ENCODE results near the gene WBP2NL.

GRCh38 chr22:42026705-42027104 is 28.1 kb downstream of the WBP2NL start:
- TF ChIP-seq MAFK (IDR thresholded peaks at IDR 0.05; ENCODE audit: partially characterized antibody) (no peak), EP300 (IDR thresholded peaks at IDR 0.05) (no peak), REST (IDR thresholded peaks at IDR 0.05) (no peak), ZSCAN20 (CRISPR knock-in tag; IDR thresholded peaks at IDR 0.05) (no peak), MAX (IDR thresholded peaks at IDR 0.05) (no peak), HDAC2 (IDR thresholded peaks at IDR 0.05) (no peak)
- TF ChIP-seq, protein P1, sequence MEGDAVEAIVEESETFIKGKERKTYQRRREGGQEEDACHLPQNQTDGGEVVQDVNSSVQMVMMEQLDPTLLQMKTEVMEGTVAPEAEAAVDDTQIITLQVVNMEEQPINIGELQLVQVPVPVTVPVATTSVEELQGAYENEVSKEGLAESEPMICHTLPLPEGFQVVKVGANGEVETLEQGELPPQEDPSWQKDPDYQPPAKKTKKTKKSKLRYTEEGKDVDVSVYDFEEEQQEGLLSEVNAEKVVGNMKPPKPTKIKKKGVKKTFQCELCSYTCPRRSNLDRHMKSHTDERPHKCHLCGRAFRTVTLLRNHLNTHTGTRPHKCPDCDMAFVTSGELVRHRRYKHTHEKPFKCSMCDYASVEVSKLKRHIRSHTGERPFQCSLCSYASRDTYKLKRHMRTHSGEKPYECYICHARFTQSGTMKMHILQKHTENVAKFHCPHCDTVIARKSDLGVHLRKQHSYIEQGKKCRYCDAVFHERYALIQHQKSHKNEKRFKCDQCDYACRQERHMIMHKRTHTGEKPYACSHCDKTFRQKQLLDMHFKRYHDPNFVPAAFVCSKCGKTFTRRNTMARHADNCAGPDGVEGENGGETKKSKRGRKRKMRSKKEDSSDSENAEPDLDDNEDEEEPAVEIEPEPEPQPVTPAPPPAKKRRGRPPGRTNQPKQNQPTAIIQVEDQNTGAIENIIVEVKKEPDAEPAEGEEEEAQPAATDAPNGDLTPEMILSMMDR (IDR thresholded peaks at IDR 0.05) = no peak

Data from A549 (cell line).